GF-D8 (cell line): Measurements from ENCODE around the gene HDHD5.

Source experiments
- DNase-seq: peaks from one replicate; lab custom pipeline; 2025; lab: John Stamatoyannopoulos, UW

HDHD5 gene

GRCh38 chr22:17158568-17159503 is at the start of gene HDHD5:
Gene HDHD5, minus strand, starts transcription at chr22:17159277. Its CDS starts 26 bp downstream, at chr22:17159251.
- DNase-seq, result peak; percentile 46

DNA sequence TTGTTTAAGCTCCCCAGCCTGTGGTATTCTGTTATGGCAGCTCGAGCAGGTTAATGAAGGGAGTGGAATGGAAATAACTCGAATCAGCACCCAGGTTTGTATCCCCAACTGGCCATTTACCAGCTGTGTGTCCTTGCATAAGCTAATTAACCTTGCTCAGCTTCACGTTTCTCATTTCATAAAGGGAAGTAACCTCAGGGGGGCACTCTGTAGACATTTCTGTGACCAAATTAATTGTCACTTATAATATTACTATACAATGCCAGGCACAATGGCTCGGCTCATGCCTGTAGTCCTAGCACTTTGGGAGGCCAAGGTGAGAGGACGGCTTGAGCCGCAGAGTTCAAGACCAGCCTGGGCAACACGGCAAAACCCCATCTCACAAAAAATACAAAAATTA is 46.4 kb upstream of the HDHD5 start:
- DNase-seq, result no peak

DNA sequence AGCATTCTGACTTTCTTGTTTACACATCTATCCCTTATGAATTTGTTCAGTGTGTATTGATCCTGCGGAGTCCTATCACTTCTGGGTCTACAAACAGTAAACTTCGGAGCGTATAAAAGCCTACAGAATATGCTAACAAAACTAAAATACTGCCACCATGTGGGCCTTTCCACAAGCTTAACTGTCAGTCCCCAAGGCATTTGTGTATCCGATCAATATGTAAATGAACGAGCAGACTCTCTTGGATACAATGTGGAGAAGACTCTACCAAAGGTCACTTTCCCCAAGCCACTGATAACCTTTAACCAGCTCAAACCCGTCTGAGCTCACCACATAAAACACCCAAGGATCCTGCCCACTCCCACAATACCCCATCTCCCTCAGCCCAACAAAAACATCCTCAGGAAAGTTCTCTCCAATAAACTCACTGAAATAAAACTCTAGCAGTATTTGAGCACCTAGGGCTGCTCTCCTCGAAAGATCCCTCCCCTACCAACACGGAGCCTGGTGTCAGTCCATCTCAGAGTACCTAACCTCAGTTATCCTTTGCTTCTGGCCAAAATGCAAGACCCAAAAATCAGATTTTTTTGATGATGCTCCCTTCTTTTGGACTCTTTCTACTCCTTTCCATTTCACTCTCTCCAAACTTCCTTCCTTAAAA is 42.3 kb upstream of the HDHD5 start:
- no peak for DNase-seq

- DNase-seq, result no peak
Observed at GRCh38 chr22:17199003-17199731, 40.1 kb upstream of the HDHD5 start.

DNA sequence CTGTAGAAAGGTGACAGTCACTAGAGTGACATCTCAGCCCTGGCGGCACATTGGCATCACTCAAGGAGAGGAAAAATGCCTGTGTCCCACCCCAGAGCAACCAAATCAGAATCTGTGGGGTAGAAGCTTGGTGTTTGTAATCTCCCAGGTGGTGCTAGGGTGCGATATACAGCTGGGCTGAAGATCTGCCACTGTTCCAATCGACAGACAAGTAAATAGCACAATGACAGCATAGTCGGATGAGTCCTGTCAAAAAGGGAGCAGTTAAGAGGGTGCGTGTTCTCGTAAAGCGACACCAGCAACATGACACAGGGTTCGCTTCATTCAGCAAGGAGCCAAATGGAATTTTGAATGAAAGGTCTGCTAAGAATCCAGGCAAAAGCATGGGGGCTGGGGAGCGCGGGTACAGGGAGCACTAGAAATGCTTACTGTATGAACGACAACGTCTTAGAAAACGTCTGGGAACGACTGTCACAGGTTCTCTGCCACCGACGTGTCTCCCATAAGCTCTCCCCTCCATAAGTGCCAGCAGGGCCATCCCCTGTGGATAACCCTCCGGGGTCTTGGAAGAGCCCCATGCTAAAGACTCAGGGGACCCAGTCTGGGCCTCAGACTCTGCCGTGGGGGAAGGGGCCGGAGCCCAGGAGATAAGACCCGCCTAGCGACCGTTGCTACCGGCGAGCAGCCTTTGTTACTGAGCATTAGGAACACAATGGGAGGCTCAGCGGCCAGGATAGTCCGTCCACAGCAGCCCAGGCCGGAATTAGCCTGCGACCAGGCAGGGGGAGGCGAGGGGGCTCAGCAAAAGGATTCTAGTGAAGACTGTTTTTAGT is 39.3 kb upstream of the HDHD5 start:
- DNase-seq, result no peak

GRCh38 chr22:17194213-17194612 is 35.1 kb upstream of the HDHD5 start:
- DNase-seq, result no peak

DNA sequence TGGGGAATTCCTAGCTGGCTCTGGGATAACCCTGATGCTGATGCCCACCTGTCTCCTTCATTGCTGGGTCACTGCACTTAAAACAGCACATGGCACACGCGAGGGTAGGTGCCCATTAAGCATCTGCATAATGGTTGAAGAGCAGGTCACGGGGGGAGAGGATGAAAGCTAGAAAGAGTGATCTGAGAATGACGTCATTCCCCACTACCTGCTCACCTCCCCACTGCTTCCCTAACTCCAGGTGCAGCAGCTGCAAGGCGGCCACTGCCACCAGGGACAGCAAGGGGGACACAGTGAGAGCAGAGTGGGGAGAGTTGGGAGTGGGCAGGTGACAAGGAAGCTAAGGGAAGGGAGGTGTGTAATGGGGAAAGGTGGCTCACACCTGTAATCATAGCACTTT is 33.1 kb upstream of the HDHD5 start:
- no peak for DNase-seq

GRCh38 chr22:17191163-17191784 is 32.2 kb upstream of the HDHD5 start:
- DNase-seq, result no peak

DNA sequence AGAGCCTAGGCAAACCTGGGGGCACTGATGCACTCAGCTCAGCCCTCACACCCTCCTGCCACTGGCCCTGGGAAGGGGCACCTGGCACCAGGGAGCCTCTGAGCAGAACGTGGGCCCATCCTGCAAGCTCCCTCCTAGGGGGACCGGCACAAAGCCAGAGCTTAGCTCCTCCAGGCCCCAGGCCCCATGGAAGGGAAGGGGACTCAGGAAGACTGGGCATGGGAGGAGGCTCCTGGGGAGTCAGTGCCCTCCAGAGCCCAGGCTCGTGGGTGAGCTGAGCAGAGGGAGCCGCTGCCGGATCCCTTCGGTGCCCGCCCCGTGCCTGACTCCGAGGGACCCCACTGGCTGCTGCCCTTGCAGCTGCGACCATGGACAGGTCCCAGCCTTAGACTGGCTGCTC is 31.6 kb upstream of the HDHD5 start:
- DNase-seq, result no peak

DNA sequence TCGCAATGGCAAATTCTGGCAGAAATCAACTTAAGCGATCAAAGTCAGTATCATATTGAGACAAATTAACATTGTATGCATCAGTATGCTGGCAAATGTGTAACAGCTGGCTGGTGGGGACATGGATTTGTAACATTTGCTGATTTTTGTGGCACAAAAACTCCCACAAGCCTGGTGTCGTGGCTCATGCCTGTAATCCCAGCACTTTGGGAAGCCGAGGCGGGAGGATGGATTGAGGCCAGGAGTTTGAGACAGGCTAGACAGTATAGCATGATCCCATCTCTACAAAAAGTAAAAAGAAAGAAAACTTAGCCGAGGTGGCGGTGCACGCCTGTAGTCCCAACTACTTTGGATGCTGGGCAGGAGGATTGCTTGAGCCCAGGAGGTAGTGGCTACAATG is 17.6 kb upstream of the HDHD5 start:
- no peak for DNase-seq

DNA sequence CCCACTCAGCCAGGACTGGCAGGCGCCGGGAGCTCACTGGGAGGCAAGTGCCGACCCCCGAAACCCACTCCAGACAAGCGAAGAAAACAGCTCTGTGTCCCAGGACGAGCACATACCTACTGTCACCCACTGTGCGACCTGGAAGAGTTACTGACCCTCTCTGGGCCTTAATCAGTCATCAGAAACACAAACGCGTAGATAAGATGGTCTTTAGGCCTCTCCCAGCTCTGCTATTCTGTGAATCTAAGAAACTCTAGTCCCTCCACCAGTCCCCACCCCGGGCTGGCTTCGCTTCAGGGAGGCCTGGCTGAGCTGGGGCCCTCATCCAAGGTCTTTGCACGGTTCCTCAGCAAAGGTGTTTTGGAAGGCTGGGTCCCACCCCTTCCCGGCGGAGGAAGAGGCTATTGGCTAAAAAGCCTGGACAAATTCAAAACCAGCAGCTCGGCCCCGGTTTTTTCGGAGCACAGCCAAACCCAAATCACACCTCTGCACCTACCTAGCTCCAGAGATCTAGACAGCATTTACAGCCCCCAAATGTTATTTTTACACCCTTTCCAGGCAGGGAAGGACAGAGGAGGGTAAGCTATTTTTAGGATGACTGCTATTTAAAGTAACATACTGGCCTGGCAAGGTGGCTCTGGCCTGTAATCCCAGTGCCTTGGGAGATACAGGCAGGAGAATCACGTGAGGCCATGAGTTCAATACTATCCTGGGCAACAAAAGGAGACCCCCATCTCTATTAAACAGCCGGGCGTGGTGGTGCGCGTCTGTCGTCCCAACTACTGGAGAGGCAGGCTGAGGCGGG is 13.2 kb upstream of the HDHD5 start:
- DNase-seq, result no peak

DNA sequence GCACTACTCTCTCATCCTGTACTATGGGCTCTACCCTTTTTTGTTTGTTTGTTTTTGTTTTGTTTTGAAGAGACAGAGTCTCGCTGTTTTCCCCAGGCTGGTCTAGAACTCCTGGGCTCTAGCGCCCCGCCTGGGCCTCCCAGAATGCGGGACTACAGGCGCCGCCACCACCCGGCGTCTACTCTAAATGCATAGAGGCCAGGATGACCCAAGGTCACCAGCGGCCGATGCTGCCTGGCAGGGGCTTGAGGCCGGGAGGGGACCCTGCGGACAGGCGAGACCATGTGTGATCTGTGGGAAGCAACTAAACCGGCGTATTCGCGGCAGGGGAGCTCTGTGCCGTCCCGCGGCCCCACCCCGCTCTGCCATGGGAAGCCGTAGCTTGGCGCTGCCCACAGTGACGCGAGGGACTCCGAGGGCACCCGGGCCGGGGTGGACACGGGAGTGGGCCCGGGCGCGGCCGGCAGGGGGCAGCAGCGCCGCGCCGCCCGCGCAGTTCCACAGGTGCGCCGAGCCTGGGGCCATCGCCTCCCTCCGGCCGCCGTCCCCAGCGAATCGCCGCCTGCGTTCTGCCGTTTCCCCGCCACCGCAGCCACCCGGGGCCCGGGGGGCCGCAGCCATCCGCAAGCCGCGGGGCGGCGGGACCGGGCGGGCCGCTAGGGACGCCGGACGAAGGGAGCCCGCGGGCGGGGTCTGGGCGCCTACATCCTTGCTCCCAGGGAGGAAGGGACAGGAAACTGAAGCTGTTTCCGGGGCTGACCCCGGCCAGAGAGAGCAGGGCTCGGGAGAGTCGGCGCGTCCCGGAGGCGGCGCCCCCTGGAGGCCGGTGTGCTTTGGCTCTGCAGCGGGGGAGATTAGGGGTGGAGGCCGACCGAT is 12.3 kb upstream of the HDHD5 start:
- peak; percentile 40 for DNase-seq

DNA sequence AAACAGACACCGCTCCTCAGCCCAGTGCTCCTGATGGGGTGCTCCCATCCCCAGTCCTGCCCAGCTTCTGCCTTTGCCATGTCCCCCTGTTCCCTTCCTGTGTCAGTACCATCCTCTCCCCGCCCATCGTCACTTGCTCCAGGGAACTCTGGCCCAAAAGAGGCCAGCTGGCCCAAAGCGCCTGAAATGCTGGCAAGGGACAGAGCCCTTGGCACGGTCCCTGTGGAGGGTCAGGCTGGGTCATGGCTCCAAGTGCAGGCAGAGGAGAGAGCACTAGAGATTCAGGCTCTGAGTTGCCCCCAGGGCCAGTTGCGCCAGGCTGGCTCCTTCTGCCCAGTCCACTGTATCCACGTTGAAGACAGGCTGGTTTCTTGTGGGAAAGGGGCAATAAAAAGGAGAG is 8.4 kb upstream of the HDHD5 start:
- no peak for DNase-seq

DNA sequence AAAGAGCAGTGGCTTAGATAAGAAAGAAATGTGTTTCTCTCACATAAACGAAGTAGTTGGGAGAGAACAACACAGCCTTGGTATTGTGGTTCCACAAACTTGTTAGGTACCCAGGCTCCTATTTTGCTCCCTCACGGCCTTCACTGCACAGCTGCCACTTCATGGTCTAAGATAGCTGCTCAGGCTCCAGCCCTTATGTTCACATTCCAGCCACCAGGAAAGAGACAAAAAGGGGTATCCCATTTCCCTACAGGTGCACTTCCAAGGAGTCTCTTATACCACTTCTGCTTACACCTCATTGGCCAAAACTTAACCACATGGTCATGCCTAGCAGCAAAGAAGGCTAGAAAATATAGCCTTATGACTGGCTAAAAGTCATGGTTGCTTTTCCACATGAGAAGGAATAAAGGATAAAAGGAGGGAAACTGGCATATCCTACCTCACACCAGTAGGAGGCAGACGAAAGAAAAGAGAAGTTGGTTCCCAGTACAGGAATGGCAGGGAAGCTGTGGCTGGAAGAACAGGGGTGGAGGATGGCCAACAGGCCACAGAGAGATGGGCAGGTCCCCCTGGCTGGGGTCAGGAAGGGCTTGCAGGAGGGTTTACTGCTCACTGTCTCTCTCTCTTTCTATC is 5.4 kb upstream of the HDHD5 start:
- no peak for DNase-seq

DNA sequence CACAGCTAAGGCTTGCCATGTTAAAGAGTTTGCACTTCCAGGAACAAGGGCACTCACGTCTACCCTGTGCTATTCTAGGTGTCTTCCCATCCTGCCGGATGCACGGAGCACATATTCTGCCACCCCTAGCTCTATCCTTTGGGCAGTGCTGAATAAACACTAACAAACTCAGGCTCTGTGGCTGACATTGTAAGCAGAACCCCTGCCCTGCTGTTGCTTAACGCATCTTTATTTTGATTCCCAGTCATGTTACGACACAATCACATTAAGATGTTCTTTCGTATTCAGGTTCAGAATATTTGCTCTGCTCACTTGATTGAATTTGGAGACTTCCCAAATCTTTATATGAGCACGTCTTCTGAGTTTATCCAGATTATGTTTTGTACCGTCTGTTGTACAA is 3.7 kb upstream of the HDHD5 start:
- DNase-seq, result no peak

DNA sequence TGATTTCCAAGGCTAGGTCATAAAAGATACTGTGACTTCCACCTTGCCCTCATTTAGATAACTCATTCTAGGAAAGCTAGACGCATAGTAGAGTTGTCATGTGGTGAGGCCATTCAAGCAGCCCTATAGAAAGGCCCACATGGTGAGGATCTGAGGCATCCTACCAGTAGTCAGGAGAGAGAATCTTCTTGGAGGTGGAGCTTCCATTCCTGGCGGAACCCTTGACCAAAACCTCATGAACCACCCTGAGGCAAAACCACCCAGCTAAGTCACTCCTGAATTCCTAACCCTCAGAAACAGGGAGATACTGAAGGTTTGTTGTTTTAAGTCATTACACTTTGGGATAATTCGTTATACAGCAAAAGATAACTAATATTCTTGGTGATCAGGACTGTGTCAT is 2.9 kb upstream of the HDHD5 start:
- DNase-seq, result no peak

- DNase-seq, result no peak
Observed at GRCh38 chr22:17159504-17159951, 451 bp upstream of the HDHD5 start.

- DNase-seq, result no peak
Observed at GRCh38 chr22:17158176-17158567, 905 bp downstream of the HDHD5 start.

DNA sequence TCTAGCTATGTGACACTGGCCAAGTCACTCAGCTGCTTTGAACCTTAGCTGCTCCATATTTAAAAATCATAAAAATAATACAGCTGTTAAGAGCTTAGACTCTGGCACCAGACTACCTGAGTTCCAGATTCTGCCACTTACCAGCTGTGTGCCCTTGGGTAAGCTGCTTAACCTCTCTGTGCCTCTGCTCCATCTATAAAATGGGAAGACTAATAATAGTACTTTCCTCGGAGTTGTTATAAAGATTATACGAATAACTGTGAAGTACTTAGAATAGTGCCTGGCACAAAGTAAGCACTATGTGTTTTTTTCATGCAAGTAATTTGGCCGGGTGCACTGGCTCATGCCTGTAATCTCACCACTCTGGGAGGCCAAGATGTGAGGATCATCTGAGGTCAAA is 1.4 kb downstream of the HDHD5 start:
- DNase-seq, result no peak
